Activated T-helper 17 cell treated with anti-CD3 and anti-CD28 coated beads, Interleukin-2, amount 50 U/mL, for 72 hours (primary cell): ENCODE measurements around the gene DDX27. TPM values are rescaled to one million over a fixed set of nuclear protein-coding genes. Genes with fewer than 3 reads are reported as not detected.

Experiments used
- ATAC-seq: fragments of 150-1000 bp; cut with Tn5 transposase; replicated peaks from 2 replicates; pipeline ENCODE4 v1.10.0; 2021; ENCODE audit warnings: mild to moderate bottlenecking, moderate library complexity
- H3K27ac Mint-ChIP-seq: one replicate; pipeline ENCODE4 v1.8.0; 2022; ENCODE audit warnings: mixed read lengths
- H3K27me3 Mint-ChIP-seq: one replicate; pipeline ENCODE4 v1.8.0; 2022; ENCODE audit warnings: mixed read lengths
- H3K36me3 Mint-ChIP-seq: one replicate; pipeline ENCODE4 v1.8.0; 2022; ENCODE audit warnings: low read depth, mild to moderate bottlenecking, mixed read lengths
- H3K4me1 Mint-ChIP-seq: one replicate; pipeline ENCODE4 v1.8.0; 2022; ENCODE audit warnings: mixed read lengths
- H3K4me3 Mint-ChIP-seq: one replicate; pipeline ENCODE4 v1.8.0; 2022; ENCODE audit warnings: mild to moderate bottlenecking, mixed read lengths
- H3K9me3 Mint-ChIP-seq: one replicate; pipeline ENCODE4 v1.8.0; 2022; ENCODE audit warnings: mixed read lengths
- total RNA-seq, 2 donors: library from RNA; stranded (reverse); gene quantifications; one replicate each; pipeline ENCODE4 v1.2.3, GENCODE V29; 2022

Gene DDX27
- total RNA-seq, 2 donors from 2014 or later, result 35.6 to 56.3 TPM

DNA sequence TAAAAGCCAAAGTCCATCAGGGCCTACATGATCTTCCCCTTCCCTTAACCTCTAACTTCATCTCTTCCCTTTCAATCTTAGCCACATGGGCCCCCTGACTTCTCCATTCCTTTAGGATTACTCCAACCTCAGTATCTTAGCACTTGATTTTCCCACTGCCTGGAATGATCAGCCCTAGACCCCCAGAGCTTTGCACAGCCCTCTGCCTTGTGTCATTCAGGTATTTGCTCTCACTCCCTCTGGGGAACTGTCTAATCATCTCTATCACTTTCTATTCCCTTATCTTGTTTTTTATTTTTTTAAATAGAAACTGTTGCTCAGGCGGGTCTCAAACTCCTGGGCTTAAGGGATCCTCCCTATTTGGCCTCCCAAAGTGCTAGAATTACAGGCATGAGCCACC, 72.0 kb downstream of the DDX27 start:
- no peaks in the 10 kb centered on the region for H3K27me3 Mint-ChIP-seq
- peak overlapping the region; percentile 42 for H3K27ac Mint-ChIP-seq
- H3K4me1 Mint-ChIP-seq, result peaks cover 28% of the 10 kb centered on the region
- no peak overlapping the region for H3K4me3 Mint-ChIP-seq
- H3K9me3 Mint-ChIP-seq, result no peaks in the 10 kb centered on the region
- ATAC-seq, result peak; percentile 18
- peaks cover 80% of the 10 kb centered on the region for H3K36me3 Mint-ChIP-seq

DNA sequence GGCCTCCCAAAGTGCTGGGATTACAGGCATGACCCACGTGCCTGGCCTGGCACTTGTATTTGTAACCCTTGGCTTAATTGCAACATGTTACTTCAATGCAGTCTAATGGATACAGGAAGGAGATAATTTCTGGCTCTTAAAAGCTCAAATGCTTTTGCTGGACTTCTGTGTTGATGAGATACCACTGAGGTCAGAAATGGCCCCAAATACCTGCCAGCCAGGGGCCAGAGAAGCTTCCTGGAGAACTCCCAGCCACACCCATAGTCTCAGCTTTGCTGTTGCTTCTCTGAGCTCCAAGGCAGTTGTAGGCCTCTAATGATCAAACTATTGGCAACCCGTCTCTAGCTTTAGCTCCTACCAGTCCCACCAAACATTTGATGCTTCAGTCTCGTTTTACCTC, 72.8 kb downstream of the DDX27 start:
- Mint-ChIP-seq H3K9me3 (no peaks in the 10 kb centered on the region), H3K4me1 (peaks cover 20% of the 10 kb centered on the region), H3K27ac (no peak overlapping the region), H3K36me3 (peaks cover 72% of the 10 kb centered on the region), H3K27me3 (no peaks in the 10 kb centered on the region), H3K4me3 (no peak overlapping the region)
- ATAC-seq, result no peak

DNA sequence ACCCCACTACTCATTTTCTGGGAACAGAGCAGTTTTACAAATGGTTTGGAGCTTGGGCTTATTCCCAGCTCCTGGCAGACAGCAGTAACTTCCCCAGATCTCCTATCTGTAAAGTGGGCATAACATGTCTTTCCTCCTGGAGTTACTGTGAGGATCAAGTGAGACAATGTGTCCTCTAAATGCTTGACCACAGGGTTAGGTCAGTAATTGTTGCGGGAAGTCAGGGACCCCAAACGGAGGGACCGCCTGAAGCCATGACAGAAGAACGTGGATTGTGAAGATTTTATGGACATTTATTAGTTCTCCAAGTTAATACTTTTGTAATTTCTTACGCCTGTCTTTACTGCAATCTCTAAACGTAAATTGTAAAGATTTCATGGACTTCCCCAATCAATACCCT, 73.9 kb downstream of the DDX27 start:
- Mint-ChIP-seq H3K4me3 (no peak overlapping the region), H3K9me3 (no peaks in the 10 kb centered on the region), H3K27me3 (no peaks in the 10 kb centered on the region), H3K36me3 (peaks cover 61% of the 10 kb centered on the region), H3K4me1 (peaks cover 13% of the 10 kb centered on the region), H3K27ac (no peak overlapping the region)
- no peak for ATAC-seq

Other genes with a start within 250 kb of the DDX27 start
- 100 to 1,000 TPM in 1 of 2 donors, 10 to 100 TPM in 1; 59.5 to 138 TPM for gene CSE1L, start 173.1 kb upstream of the DDX27 start, total RNA-seq
- 10 to 100 TPM; 73.3 to 88.2 TPM for gene STAU1, start 31.1 kb upstream of the DDX27 start, total RNA-seq
- 10 to 100 TPM; 32.8 to 54.9 TPM for gene ZNFX1, start 58.6 kb downstream of the DDX27 start, total RNA-seq